ENCODE data around the gene EPOP. TPM values are rescaled to one million over a fixed set of nuclear protein-coding genes. Genes with fewer than 3 reads are reported as not detected.

The EPOP gene
- total RNA-seq (2014; rRNA removed; shearing (Covaris generic); ENCODE audit: low replicate concordance): 14.1 and 20.4 TPM in 2 replicates

DNA sequence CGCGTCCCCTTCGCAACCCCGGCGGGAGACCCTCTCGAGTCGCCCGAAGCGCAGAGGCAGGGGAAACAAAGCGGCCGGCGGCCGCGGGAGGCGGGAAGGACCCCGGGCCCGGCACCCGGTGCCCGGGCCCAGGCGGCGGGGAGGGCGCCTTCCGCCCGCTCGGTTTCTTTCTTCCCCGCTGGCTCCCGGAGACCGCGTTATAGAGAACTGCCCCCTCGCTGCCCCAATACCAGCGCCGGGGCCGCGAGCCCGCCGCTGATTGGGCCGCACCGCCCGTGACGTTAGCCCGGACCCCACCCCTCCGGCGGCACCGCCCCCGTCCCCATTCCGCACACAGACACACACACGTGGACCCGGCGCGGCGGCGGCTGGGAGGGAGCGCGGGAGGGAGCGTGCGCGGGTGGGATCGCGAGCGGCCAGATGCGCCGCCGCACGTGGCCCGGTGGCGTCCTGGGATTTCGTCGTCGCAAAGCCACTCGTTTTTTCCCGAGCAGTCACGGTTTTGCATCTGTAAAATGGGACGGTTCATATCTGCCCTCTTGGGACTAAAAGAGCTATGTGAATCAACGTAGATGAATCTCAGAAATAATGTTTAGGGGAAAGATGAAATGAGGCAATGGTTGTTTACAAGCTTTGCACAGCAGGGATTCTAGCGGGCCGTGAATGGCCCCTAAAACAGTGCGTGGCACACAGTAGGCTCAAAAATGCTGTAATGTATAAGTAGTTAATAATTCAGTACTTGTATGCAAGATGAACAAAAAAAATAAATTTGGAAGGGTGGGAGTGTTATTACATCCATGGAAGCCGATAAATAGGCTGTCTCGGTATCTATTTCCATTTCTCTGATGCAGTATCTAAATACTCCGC is at the start of gene EPOP:
Gene EPOP, minus strand, starts transcription at position 209 of the 867 bp plus-strand sequence. CDS start 462 bp downstream, outside the sequence.
- in situ Hi-C loops (cut with HindIII; ENCODE audit: low pct_unique_long_range_greater_than_20kb, low sequenced_read_pairs): no loop called here
- peak; percentile 84 for DNase-seq (ENCODE audit: low read depth)

- no peak for DNase-seq (ENCODE audit: low read depth)
- in situ Hi-C loops (cut with HindIII; ENCODE audit: low pct_unique_long_range_greater_than_20kb, low sequenced_read_pairs): no loop called here
These were observed 47.0 kb upstream of the EPOP start for GRCh38 chr17:38721802-38722201.

GRCh38 chr17:38720941-38721340 is 46.2 kb upstream of the EPOP start:
- DNase-seq (ENCODE audit: low read depth): no peak
- in situ Hi-C loops (cut with HindIII; ENCODE audit: low pct_unique_long_range_greater_than_20kb, low sequenced_read_pairs): no loop called here

GRCh38 chr17:38719943-38720641 is 45.3 kb upstream of the EPOP start:
- in situ Hi-C loops (cut with HindIII; ENCODE audit: low pct_unique_long_range_greater_than_20kb, low sequenced_read_pairs): no loop called here
- no peak for DNase-seq (ENCODE audit: low read depth)

- no peak for DNase-seq (ENCODE audit: low read depth)
- in situ Hi-C loops (cut with HindIII; ENCODE audit: low pct_unique_long_range_greater_than_20kb, low sequenced_read_pairs): no loop called here
These were observed 44.7 kb upstream of the EPOP start for GRCh38 chr17:38719289-38719942.

- in situ Hi-C loops (cut with HindIII; ENCODE audit: low pct_unique_long_range_greater_than_20kb, low sequenced_read_pairs): no loop called here
- no peak for DNase-seq (ENCODE audit: low read depth)
These were observed 42.5 kb upstream of the EPOP start for GRCh38 chr17:38717139-38717745.

- in situ Hi-C loops (cut with HindIII; ENCODE audit: low pct_unique_long_range_greater_than_20kb, low sequenced_read_pairs): no loop called here
- no peak for DNase-seq (ENCODE audit: low read depth)
These were observed 41.7 kb upstream of the EPOP start for GRCh38 chr17:38716368-38717005.

GRCh38 chr17:38715216-38715943 is 40.6 kb upstream of the EPOP start:
- no peak for DNase-seq (ENCODE audit: low read depth)
- in situ Hi-C loops (cut with HindIII; ENCODE audit: low pct_unique_long_range_greater_than_20kb, low sequenced_read_pairs): no loop called here

DNA sequence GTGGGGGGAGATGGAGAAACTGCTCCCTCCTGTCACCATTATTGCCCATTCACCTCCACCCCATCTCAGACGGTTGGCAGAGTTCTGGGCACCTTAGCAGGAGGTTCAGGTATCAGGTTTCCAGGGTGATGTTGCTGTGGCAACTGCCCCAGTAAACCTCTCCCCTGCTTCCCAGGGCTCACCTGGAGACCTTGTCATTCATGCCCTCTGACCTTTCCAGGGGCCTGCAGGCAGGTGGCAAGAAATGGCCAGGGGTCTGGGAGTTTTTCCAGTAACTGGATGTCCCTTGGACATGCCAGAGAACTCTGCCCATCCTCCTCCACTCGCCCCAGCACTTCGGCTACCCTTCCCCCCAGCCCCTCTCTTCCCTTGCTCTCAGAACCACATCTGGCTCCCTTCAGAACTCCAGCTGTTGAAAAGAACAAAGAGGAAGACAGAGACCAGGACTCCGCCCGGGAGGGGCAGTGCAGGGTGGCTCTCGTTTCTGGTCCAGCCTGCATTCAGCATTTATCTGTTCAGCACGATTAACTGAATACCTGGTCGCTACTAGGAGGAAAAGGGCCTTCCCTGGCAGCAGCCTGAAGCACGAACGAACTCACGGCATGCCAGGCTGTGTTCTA is 38.8 kb upstream of the EPOP start:
- no peak for DNase-seq (ENCODE audit: low read depth)
- in situ Hi-C loops (cut with HindIII; ENCODE audit: low pct_unique_long_range_greater_than_20kb, low sequenced_read_pairs): no loop called here

GRCh38 chr17:38712593-38712992 is 37.8 kb upstream of the EPOP start:
- no peak for DNase-seq (ENCODE audit: low read depth)
- in situ Hi-C loops (cut with HindIII; ENCODE audit: low pct_unique_long_range_greater_than_20kb, low sequenced_read_pairs): no loop called here

DNA sequence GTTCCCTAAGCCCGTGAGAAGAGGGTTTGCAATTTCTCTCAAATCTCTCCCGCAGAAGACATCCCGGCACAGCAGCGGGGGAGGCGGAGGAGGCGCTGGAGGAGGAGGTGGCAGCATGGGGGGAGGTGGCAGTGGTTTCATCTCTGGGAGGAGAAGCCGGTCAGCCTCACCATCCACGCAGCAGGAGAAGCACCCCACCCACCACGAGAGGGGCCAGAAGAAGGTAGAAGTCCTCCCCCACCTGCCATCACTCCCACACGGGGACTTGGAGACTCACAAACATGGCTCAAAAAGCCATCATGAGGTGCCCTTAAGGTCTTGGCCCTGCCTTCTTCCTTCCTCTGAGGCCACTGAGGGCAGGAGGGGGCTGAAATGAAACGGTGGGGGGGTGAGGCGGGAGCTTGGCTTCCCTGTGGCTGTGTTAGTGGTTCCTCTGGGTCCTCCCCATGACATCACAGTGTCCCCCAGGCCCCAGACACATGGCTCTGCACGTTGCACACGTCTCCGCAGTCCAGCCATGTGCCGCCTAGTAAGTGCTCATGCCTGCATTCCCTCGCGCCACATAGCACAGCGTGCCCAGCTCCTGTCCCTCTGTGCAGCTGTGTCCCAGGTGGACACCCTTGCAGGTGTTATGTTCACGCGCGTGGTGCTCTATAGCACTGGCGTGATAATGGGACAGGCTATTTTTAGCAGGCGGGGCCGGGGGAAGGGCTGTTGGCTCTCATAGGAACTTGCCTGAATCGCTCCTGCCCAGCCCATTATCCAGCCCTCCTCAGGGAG is 37.2 kb upstream of the EPOP start:
- DNase-seq (ENCODE audit: low read depth): no peak
- in situ Hi-C loops (cut with HindIII; ENCODE audit: low pct_unique_long_range_greater_than_20kb, low sequenced_read_pairs): no loop called here

DNA sequence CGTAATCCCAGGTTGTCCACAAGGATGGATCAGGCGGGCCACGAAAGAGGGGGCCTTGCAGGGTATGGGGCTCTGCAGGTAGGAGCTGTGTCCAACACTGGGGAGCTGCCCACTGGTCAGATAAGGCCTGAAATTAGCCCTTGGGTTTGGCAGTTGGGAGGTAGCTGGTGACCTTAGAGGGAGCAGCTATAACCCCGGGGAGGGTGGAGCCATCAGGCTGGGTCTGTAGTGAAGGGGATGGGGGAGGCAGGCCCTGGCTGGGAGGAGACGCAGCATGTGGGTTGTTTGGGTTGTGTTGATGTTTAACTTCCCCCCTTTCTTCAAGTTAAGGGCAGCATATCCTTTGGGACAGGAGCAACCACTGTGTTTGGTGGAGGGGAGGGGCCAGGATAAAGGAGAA is 36.2 kb upstream of the EPOP start:
- in situ Hi-C loops (cut with HindIII; ENCODE audit: low pct_unique_long_range_greater_than_20kb, low sequenced_read_pairs): no loop called here
- no peak for DNase-seq (ENCODE audit: low read depth)

DNA sequence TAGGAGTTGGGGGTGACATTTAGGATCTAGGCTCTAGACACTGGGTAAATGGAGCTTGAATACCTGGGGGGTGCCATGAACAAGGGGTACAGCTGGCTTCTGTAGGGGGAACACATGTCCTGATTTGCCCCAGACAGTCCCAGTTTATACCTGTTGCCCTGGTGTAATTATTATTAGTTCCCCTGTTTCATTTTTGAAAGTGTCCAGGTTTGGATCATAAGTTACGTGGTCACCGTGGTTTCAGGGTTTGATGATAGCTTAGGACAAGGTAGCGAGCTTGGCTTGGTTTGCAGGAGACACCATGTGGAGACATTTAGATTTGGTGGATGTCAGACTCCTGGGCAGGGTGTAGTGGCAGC is 35.8 kb upstream of the EPOP start:
- in situ Hi-C loops (cut with HindIII; ENCODE audit: low pct_unique_long_range_greater_than_20kb, low sequenced_read_pairs): no loop called here
- DNase-seq (ENCODE audit: low read depth): no peak

DNA sequence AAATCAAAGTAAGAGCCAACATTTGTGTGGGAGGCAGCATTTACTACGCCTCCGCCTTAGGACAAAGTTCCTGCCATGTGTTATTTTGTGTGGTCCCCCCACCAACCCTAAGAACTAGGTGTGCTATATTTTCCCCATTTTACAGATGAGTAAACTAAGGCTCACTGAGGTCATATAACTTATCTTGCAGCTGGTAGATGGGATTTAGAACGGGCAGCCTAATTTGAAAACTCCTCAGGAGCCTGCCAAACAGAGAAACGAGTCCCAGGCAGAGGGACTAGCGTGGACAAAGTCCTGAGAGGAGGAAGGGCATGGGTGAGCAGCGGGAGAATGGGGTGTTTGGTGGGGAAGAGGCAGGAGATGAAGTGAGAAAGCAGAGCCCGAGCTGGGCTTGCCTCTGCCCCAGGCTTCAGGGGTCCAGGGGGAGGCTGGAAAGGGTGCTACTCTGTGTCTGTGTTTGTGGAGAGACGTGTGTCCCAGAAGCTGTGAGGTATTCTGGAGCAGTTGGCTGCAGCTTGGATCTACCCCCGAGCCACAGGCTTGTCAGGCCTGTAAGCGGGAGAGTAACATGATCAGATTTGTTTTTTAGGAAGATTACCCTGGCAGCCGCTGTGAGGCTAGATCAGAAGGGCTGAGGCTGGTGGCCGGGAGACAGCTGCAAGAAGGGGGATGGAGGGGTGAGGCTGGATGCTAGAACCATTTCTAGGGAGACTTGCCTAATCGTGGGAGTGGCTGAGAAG is 35.3 kb upstream of the EPOP start:
- in situ Hi-C loops (cut with HindIII; ENCODE audit: low pct_unique_long_range_greater_than_20kb, low sequenced_read_pairs): no loop called here
- no peak for DNase-seq (ENCODE audit: low read depth)

DNA sequence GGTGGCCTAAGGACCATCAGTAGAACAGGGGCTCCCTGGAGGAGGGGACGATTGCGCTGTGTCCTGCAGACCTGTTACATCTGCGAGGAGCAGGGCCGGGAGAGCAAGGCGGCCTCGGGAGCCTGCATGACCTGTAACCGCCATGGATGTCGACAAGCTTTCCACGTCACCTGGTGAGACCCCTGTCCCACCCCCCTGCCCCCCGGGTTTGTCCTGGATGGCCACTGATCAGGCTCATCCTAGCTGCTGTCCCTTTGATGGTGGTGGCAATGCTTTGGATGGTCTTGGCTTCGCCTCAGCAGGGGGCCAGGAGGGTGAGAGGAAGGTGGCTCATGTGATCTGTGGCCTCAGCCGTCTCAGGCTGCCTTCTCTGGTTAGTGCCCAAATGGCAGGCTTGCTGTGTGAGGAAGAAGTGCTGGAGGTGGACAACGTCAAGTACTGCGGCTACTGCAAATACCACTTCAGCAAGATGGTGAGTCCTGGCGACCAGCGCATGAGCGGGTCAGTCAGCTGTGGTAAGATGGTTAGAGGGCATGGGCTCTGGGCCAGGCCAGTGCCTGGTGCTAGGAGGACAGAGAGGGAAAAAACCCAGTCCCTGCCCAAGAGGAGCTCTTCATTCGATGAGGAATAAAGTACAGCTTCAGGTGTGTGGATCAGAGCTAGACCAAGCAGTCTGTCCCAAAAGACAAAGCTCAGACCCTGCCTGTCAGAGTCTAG is 34.5 kb upstream of the EPOP start:
- in situ Hi-C loops (cut with HindIII; ENCODE audit: low pct_unique_long_range_greater_than_20kb, low sequenced_read_pairs): no loop called here
- DNase-seq (ENCODE audit: low read depth): no peak

Data from Caki2 (cell line).